GM18498 (cell line): ENCODE results near the gene E4F1.
"Not testable (repeated sequence)": the region's sequence is repeated elsewhere in the genome, so short reads cannot be mapped to it uniquely, and the experiment has no call there.

Source experiments
- ATAC-seq: cut with Tn5 transposase; IDR thresholded peaks from one replicate; pipeline ENCODE4 v1.9.1; 2021; ENCODE audit warnings: mild to moderate bottlenecking, moderate library complexity; ENCODE audit not compliant: unreplicated experiment

E4F1 gene

DNA sequence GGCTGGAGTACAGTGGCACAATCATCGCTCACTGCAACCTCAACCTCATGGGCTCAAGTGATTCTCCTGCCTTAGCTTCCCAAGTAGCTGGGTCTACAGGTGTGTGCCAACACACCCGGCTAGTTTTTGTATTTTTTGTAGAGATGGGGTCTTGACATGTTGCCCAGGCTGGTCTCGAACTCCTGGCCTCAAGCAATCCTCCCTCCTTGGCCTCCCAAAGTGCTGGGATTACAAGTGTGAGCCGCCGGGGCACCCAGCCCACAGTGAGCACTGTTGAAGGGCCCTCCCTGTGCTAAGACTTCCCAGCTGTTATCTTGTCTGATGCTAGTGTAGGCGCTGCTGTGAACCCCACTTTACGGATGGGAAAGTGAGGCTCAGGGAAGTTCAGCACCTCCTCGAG, 35.0 kb upstream of the E4F1 start:
- no peak for ATAC-seq

GRCh38 chr16:2189252-2189893, 34.0 kb upstream of the E4F1 start:
- no peak for ATAC-seq

DNA sequence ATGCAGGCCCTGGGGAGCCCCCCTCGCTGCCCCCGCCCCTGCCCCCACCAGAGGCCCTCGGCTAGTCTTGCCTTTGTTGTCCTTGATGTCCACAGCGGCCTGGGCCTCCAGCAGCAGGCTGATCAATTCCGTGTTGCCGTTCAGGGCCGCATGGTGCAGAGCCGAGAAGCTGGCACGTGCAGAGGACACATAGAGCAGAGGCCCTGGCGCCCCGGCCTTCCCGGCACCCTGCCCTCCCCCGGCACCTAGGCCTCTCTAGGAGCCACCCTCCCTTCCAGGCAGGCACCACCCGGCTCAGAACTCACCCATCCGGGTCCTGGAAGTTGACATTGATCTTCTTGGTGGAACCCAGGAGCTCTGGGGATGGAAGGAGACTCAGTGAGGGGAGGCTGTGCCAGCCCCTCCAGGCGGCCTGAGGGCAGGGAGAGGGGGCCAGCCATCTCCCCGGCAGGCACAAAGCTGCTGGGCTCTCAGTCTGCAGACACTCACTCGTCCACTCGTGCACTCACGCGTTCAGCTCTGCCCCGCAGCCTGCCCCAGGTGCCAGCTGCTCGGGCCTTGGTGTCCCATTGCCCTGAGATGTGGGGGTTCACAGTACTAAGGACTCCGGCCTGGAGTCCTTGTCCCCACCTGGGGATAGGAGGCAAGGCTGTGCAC, 33.3 kb upstream of the E4F1 start:
- no peak for ATAC-seq

DNA sequence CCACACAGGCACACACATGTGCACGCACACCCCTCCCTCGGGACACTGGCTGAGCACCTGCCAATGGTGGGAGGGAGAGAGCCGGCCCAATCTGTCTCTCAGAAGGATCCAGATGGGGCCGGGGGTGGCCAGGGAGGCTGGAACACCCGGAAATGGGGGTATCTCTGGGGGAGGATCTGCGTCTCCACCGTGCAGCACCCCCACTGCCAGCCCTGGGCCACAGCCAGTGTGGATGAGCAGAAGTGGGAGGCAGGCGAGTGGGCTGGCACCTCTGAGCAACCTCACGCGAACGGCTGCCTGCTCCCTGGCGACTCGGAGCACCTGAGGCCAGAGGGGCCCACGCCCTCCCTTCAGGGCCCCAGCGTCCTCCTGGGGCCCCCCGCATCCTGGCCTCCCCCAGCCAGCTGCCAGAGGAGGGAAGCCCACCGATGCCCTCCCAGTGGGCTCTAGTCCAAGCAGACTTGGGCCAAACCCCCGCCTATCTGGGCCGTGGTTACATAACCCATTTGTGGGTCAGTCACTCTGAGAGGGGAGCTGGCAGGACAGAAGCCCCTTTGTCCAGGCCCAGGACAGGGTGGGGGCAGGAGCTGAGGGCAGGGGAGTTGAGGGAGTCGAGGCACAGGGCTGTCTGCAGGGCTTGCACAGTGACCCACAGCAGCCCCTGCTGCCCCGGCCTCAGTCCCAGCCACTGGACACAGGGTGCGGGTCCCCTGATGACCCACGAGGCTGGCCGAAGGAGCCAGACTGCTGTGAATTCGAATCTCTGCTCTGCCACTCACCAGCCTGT, 32.5 kb upstream of the E4F1 start:
- no peak for ATAC-seq

GRCh38 chr16:2191446-2191706, 32.0 kb upstream of the E4F1 start:
- ATAC-seq, result no peak

DNA sequence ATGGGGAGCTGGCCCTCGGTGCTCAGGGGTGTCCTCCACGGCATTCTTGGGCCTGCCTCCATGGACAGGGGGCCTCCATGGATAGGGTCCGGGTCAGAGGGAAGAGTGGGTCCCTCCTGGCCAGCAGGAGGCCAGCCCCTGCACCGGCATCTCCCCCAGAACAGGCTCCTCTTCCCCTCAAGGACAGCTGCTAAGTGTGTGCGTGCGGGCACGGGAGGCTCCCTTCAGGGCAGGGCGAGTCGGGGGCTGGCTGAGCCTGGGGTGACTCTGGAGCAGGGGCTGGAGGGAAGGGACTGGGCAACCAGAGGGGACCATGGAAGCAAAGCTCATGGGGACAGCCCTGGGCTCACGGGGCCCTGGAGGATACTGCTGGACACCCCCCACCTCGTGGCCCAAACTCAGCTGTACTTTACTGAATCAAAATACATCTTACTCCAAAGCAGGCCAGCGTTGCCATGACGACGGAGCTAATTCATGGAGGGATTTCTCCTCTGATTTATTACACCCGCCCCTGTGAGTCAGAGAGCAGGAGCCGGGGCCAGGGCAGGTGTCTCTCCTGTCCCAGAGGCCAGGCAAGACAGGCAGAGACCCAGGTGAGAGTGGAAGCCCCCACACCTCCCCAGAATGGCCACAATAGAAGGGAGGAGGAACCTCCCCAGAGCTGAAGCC, 29.1 kb upstream of the E4F1 start:
- ATAC-seq, result no peak

- ATAC-seq, result no peak
Observed at GRCh38 chr16:2194852-2195321, 28.5 kb upstream of the E4F1 start.

GRCh38 chr16:2195322-2196161, 27.8 kb upstream of the E4F1 start:
- ATAC-seq, result no peak

- no peak for ATAC-seq
Observed at GRCh38 chr16:2196162-2196980, 27.0 kb upstream of the E4F1 start, which contains the start of gene CASKIN1. CASKIN1 (minus strand) TSS chr16:2196605; CDS start chr16:2196432, 173 bp downstream.

- ATAC-seq, result no peak
Observed at GRCh38 chr16:2196981-2197511, 26.3 kb upstream of the E4F1 start.

DNA sequence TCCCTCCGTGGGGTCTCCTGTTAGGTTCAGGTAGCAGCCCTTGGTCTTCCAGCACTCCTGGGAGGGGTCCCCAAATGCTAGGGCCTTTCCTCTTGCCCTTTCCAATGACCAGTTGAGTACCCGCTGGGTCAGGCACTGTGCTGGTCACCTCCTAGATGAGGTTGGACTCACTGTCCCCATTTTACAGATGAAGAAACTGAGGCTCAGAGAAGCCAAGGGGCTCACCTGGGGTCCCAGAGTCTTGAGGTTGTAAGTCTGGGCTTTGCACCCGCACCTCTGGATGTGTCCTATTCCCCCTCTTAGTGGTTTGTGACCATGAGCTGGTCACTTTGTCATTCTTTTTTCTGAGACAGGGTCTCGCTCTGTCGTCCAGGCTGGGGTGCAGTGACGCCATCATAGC, 25.6 kb upstream of the E4F1 start:
- no peak for ATAC-seq

- ATAC-seq, result no peak
Observed at GRCh38 chr16:2198283-2198682, 25.1 kb upstream of the E4F1 start.

DNA sequence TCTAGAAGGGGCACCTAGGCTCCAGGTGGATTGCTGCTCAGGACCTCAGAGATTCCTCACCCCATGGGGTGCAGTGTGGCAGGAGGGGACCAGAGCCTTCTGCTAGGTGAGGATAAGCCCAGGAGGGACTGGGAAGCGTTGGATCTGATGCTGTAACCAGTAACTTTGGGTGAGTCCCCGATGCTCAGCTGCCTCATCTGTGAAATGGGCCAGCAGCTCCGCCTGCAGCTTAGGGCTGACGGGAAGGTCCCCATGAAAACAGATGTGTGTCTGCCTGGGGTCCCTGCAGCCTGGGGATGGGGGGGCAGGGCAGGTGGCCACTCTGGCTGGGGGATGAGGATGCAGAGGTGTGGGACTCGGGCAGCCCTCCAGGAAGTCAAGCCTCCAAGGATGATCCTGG, 24.3 kb upstream of the E4F1 start:
- no peak for ATAC-seq

DNA sequence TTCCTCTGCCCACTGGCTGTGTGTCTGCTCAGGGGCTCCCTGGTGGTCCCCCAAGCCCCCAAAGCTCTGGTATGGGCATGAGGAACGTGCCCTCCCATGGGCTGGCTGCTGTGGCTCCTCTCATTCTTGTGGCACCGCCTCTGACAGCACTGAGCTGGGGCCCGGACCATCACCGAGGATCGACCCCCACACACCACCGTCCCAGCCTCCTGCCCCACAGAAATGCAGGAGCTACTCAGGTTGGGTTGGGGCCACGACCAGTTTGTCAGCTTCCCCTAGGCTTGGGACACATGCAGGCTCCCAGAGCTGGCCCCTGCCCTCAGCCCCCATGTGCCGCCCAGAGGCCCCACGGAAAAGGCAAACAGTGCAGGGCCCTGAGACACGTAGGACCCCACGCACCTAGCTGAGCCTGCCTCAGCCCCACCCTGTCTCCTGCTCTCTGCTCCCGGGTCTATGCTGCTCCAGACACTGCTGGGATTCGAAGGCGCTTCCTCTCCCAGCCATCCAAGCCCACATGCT, 23.7 kb upstream of the E4F1 start:
- ATAC-seq, result no peak

DNA sequence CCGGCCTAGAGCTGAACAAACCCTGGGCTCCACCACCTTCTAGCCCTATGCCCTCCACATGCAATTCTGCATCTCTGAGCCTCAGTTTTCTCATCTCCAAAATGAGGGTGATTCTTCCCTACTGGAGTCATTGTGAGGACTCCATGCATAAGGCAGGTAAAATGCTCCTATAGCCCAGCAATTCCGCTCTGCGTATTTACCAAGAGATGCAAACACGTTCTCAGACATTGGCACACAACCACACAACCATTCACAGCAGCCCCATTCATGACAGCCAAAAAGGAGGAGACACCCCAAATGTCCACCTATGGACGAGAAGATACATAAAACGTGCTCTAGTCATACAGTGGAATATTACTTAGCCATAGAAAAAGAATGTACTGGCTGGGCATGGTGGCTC, 23.1 kb upstream of the E4F1 start:
- no peak for ATAC-seq

DNA sequence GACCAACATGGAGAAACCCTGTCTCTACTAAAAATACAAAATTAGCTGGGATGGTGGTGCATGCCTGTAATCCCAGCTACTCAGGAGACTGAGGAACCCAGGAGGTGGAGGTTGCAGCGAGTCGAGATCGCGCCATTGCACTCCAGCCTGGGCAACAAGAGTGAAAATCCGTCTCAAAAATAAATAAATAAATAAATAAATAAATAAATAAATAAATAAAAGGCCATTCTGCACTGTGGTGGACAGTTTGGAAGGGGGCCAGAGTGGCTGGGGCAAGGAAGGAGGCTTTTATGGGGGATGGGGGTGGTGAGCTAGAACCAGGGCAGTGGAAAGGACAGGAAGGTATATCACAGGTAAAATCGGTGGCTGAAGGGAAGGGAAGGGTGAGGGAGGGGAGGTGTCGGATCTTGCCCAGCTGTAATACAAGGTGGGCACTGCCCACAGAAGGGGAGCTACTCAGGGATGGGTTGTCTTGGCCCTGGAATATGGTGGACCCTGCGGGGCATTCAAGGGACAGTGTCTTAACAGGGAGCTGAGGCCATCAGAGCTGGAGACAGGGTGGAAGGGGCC, 20.2 kb upstream of the E4F1 start:
- not testable (repeated sequence) for ATAC-seq

DNA sequence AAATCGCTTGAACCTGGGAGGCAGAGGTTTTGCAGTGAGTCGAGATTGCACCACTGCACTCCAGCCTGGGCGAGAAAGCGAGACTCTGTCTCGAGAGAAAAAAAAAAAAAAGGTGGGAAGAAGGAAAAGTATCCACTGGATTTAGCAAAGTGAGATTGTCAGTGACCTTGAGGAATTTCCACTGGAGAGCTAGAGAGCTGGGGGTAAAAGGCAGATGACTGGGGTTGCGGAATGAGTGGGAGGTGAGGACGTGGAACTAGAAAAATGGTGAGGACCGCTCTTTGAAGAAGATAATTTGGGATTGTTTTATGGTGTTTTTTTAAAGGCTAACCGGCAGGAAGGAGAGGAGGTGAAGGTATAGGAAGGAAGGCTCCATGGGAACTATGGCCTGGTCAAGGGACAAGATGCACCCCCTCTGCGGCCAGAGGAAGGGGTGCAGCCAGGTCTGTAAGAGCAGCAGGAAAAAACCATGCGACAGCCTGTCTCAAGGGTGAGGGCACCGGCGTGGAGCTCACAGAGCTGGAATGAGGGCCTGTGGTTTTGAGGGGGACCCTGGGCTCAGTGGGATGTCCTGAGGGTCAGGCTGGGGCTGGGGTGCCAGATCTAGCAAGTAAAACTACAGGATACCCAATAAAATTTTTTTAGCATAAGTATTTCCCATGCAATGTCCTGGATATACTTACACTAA, 18.8 kb upstream of the E4F1 start:
- no peak for ATAC-seq
